Measurements from ENCODE around the gene HTN1.
A peak's percentile ranks its signal among the peaks of the same experiment; 100 is the strongest.
"Not testable (repeated sequence)": the region's sequence is repeated elsewhere in the genome, so short reads cannot be mapped to it uniquely, and the experiment has no call there.

Gene HTN1

GRCh38 chr4:70050138-70050537 is at the start of gene HTN1:
HTN1 (plus strand) TSS chr4:70050438; CDS start chr4:70053077, 2,639 bp downstream.
- not testable (repeated sequence) for H3K79me2 ChIP-seq (ENCODE audit: insufficient read depth, low read depth); H3K27me3 ChIP-seq (ENCODE audit: insufficient read depth, low read depth); H3K9ac ChIP-seq; H3K36me3 ChIP-seq (ENCODE audit: insufficient read depth); H3K27ac ChIP-seq; H3K4me2 ChIP-seq; H3K4me3 ChIP-seq (IDR thresholded peaks at IDR 0.05; ENCODE audit: insufficient read depth, low read depth, low read length); H4K20me1 ChIP-seq (ENCODE audit: insufficient read depth); H3K4me1 ChIP-seq (ENCODE audit: low read depth, poor library complexity, severe bottlenecking); H2AFZ ChIP-seq (ENCODE audit: low read depth)

- H3K36me3 ChIP-seq (ENCODE audit: insufficient read depth): no peaks in the 10 kb centered on the region
- peaks cover 12% of the 10 kb centered on the region for H3K4me1 ChIP-seq (ENCODE audit: low read depth, poor library complexity, severe bottlenecking)
- H3K27me3 ChIP-seq (ENCODE audit: insufficient read depth, low read depth): no peaks in the 10 kb centered on the region
- H3K4me3 ChIP-seq (IDR thresholded peaks at IDR 0.05; ENCODE audit: insufficient read depth, low read depth, low read length): no peak overlapping the region
- no peak overlapping the region for H2AFZ ChIP-seq (ENCODE audit: low read depth)
- H4K20me1 ChIP-seq (ENCODE audit: insufficient read depth): no peaks in the 10 kb centered on the region
- no peak overlapping the region for H3K4me2 ChIP-seq
- H3K27ac ChIP-seq: no peak overlapping the region
- TF ChIP-seq, protein P1, sequence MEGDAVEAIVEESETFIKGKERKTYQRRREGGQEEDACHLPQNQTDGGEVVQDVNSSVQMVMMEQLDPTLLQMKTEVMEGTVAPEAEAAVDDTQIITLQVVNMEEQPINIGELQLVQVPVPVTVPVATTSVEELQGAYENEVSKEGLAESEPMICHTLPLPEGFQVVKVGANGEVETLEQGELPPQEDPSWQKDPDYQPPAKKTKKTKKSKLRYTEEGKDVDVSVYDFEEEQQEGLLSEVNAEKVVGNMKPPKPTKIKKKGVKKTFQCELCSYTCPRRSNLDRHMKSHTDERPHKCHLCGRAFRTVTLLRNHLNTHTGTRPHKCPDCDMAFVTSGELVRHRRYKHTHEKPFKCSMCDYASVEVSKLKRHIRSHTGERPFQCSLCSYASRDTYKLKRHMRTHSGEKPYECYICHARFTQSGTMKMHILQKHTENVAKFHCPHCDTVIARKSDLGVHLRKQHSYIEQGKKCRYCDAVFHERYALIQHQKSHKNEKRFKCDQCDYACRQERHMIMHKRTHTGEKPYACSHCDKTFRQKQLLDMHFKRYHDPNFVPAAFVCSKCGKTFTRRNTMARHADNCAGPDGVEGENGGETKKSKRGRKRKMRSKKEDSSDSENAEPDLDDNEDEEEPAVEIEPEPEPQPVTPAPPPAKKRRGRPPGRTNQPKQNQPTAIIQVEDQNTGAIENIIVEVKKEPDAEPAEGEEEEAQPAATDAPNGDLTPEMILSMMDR (conservative IDR thresholded peaks at IDR 0.05; ENCODE audit: low read depth, low read length): no peak
- H3K9ac ChIP-seq: no peak overlapping the region
- no peaks in the 10 kb centered on the region for H3K79me2 ChIP-seq (ENCODE audit: insufficient read depth, low read depth)
Observed at GRCh38 chr4:70000711-70001110, 49.5 kb upstream of the HTN1 start.

DNA sequence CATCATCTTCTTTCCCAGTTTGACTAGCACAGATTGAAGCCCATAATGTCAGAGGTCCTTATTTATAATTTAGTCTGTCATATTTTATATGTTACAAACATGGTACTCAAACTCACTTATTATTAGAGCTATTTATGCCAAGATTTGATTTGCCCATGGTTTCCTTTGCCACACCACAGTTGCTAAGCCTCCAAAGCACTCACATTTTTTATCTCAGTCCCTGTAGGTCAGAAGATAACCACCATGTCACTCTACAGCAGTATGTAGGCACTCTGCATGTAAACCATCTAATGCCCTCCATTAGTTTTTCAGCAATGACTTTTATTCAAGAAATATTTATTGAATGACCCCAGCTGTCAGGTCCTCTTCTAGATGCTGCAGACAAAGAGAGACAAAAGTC is 47.7 kb upstream of the HTN1 start:
- H4K20me1 ChIP-seq (ENCODE audit: insufficient read depth): no peaks in the 10 kb centered on the region
- peaks cover 22% of the 10 kb centered on the region for H3K4me1 ChIP-seq (ENCODE audit: low read depth, poor library complexity, severe bottlenecking)
- H3K36me3 ChIP-seq (ENCODE audit: insufficient read depth): no peaks in the 10 kb centered on the region
- no peak overlapping the region for H3K9ac ChIP-seq
- no peak overlapping the region for H3K4me2 ChIP-seq
- H3K4me3 ChIP-seq (IDR thresholded peaks at IDR 0.05; ENCODE audit: insufficient read depth, low read depth, low read length): no peak overlapping the region
- H3K27me3 ChIP-seq (ENCODE audit: insufficient read depth, low read depth): no peaks in the 10 kb centered on the region
- no peak overlapping the region for H3K27ac ChIP-seq
- H3K79me2 ChIP-seq (ENCODE audit: insufficient read depth, low read depth): no peaks in the 10 kb centered on the region
- TF ChIP-seq, protein P1 (conservative IDR thresholded peaks at IDR 0.05; ENCODE audit: low read depth, low read length): no peak
- H2AFZ ChIP-seq (ENCODE audit: low read depth): no peak overlapping the region

DNA sequence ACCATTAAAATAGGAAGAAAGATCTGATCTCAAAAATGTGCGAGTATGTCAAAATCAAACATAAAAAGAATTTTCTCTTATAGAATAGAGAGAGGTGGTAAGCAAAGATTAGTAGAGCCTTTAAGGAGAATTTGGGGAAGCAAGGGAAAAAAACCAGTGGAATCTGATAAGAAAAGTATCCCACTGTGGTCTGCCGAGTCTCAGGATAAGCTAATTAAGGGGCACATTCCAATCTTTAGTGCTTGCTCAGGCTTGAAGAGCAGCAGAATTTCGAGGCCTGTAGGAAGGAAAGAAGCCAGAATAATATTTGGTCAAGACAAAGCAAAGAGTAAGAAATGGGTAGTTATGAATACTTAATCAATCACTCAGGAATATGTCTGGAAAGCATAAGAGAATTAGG is 41.5 kb upstream of the HTN1 start:
- TF ChIP-seq, protein P1 (conservative IDR thresholded peaks at IDR 0.05; ENCODE audit: low read depth, low read length): no peak
- no peak overlapping the region for H3K4me2 ChIP-seq
- H2AFZ ChIP-seq (ENCODE audit: low read depth): no peak overlapping the region
- H3K27ac ChIP-seq: no peak overlapping the region
- H3K4me1 ChIP-seq (ENCODE audit: low read depth, poor library complexity, severe bottlenecking): peaks cover 14% of the 10 kb centered on the region
- no peaks in the 10 kb centered on the region for H3K79me2 ChIP-seq (ENCODE audit: insufficient read depth, low read depth)
- no peaks in the 10 kb centered on the region for H3K27me3 ChIP-seq (ENCODE audit: insufficient read depth, low read depth)
- no peaks in the 10 kb centered on the region for H4K20me1 ChIP-seq (ENCODE audit: insufficient read depth)
- no peak overlapping the region for H3K9ac ChIP-seq
- H3K36me3 ChIP-seq (ENCODE audit: insufficient read depth): no peaks in the 10 kb centered on the region
- H3K4me3 ChIP-seq (IDR thresholded peaks at IDR 0.05; ENCODE audit: insufficient read depth, low read depth, low read length): no peak overlapping the region

GRCh38 chr4:70019006-70019405 is 31.2 kb upstream of the HTN1 start:
- not testable (repeated sequence) for H3K27me3 ChIP-seq (ENCODE audit: insufficient read depth, low read depth); H3K79me2 ChIP-seq (ENCODE audit: insufficient read depth, low read depth); H3K36me3 ChIP-seq (ENCODE audit: insufficient read depth); H4K20me1 ChIP-seq (ENCODE audit: insufficient read depth); H3K4me3 ChIP-seq (IDR thresholded peaks at IDR 0.05; ENCODE audit: insufficient read depth, low read depth, low read length)
- Histone ChIP-seq H2AFZ (ENCODE audit: low read depth) (peak overlapping the region; percentile 68), H3K9ac (peak overlapping the region; percentile 63), H3K4me1 (ENCODE audit: low read depth, poor library complexity, severe bottlenecking) (peaks cover 14% of the 10 kb centered on the region), H3K4me2 (peak overlapping the region; percentile 55; the same call in 1 of the 2 replicates), H3K27ac (peak overlapping the region; percentile 67)
